HG02870 (cell line): ENCODE data around the gene NFIA.

ENCODE experiments used
- ATAC-seq: cut with Tn5 transposase; IDR thresholded peaks from one replicate; pipeline ENCODE4 v1.9.1; 2021; ENCODE audit warnings: mild to moderate bottlenecking, moderate library complexity; ENCODE audit not compliant: unreplicated experiment

The NFIA gene

GRCh38 chr1:61322008-61322744 is 239.8 kb downstream of the NFIA start:
- ATAC-seq: no peak

DNA sequence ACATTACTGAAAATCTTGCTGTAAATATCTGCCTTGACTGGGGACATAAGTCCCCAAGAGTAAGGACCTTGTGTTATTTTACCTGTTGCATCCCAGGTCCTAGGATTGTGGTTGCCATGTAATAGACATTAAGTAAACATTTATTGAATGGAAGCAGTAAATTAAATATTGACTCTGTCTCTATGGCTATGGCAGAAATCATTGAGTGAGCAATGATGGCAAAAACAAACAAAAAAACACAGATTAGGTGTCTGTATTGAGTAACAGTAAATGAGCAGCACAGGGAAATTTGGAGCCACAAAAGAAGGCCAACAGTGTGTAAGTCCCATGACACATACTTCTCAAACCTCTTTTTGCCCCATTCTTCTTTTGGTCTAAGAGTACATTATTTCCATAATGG is 240.4 kb downstream of the NFIA start:
- no peak for ATAC-seq

DNA sequence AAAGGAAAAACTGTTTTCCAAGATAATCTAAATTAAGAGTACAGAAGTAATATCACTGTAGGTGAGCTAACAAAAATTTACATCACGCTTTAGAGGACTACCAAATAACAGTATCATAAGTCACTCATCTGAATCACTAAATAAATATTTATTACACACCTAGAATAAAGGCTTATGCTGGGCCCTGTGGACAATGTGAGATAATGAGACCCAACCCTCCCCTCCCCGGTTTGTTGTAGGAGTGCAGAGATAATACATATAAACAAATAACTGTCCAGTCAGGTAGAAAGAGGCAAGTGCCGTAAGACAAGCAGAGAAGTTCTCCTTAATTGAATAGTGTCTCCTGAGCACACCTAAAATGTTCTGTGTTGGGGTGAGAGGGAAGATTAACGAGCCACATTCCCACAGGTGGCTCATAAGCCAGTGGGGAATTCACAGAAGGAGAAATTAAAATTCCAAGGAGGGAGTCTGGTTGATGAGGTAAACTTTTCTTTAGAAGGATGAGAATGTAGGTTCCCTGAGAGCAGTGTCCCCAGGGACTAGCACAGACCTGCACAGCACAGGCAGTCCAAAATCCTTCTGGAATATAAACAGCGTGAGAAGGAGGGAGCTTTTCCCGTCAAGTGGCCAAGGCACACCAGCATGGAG is 241.4 kb downstream of the NFIA start:
- ATAC-seq: no peak

GRCh38 chr1:61326713-61327112 is 244.4 kb downstream of the NFIA start:
- no peak for ATAC-seq

GRCh38 chr1:61327436-61327835 is 245.1 kb downstream of the NFIA start:
- ATAC-seq: no peak

- ATAC-seq: no peak
These were observed 247.2 kb downstream of the NFIA start for GRCh38 chr1:61329556-61329955.

DNA sequence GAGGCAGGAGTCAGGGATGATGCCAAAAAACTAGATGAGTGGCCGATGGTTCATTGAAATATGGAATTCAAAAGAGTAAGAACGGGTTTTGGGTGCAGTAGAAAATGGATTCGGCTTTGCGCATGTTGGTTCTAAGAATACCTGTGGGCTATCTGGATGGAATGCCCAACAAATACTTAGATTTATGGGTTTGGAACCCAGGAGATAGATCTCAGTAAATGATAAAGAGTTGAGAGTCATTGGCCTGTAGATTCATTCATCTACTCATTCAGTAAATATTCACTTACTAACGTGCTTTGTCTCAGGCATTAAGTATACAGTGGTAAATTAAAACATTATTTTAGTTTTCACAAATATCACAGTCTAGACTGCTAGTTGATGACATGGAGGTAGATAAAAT is 247.7 kb downstream of the NFIA start:
- ATAC-seq: no peak

DNA sequence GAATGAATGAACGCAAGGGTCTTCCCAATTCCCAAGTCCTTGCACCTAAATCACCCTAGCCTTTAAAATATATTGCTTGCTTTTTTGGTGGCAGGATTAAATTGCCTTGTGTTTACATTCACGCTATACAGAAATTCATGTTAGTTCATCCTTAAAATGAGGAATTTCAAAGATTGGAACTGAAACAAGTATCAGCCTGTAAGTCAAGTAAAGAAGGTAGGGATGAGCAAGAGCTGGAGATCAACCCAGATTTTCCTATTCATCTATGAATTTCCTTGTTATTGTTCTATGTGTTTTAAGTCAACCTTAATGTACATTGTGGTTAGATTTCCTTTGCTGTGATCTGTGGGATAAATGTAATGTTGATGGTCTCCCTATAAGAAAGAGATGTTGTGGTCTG is 248.2 kb downstream of the NFIA start:
- no peak for ATAC-seq

- ATAC-seq: peak; percentile 98
These were observed 249.9 kb downstream of the NFIA start for GRCh38 chr1:61332196-61332753.

- no peak for ATAC-seq
These were observed 250.4 kb downstream of the NFIA start for GRCh38 chr1:61332796-61333195.

- ATAC-seq: no peak
These were observed 252.6 kb downstream of the NFIA start for GRCh38 chr1:61334718-61335589.

- ATAC-seq: no peak
These were observed 254.7 kb downstream of the NFIA start for GRCh38 chr1:61337037-61337436.

DNA sequence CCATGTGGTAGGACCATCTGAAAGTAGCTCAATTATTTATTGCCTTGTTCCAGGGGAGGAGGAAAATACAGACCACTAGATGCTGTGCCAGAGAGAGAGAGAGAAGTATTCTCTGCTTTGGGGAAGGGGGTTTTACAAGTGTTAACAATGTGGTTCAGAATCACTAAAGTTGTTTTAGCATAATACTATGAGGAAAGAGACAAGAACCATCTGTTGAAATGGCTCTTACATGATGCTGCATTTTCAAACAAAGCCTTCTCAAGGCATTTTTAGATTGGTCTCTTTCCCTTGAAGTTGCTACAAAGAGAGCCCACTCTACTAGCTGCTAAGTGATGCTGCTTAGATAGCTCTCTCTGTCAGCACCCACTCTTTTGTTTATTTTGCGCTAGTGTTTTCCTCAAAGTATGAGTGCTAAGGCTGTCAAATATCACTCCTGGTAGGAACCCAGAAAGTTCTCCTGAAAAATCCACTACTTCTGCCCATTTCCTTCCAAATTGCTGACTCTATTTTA is 255.1 kb downstream of the NFIA start:
- no peak for ATAC-seq

GRCh38 chr1:61337981-61338848 is 255.9 kb downstream of the NFIA start:
- ATAC-seq: no peak

- no peak for ATAC-seq
These were observed 256.5 kb downstream of the NFIA start for GRCh38 chr1:61338899-61339298.

DNA sequence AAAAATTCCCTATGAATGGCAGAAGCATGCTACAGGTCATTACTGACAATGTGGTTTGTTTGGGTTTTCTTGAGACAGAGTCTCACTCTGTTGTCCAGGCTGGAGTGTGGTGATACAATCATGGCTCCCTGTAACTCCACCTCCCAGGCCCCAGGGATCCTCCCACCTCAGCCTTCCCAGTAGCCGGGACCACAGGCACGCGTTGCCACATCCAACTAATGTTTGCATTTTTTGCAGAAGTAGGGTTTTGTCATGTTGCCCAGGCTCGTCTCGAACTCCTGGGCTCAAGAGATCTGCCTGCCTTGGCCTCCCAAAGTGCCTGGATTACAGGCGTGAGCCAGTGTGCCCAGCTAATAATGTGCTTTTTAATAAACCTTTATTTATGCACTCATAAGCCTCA is 259.1 kb downstream of the NFIA start:
- ATAC-seq: no peak

GRCh38 chr1:61343734-61344420 is 261.5 kb downstream of the NFIA start:
- ATAC-seq: no peak

- no peak for ATAC-seq
These were observed 262.3 kb downstream of the NFIA start for GRCh38 chr1:61344696-61345095.

DNA sequence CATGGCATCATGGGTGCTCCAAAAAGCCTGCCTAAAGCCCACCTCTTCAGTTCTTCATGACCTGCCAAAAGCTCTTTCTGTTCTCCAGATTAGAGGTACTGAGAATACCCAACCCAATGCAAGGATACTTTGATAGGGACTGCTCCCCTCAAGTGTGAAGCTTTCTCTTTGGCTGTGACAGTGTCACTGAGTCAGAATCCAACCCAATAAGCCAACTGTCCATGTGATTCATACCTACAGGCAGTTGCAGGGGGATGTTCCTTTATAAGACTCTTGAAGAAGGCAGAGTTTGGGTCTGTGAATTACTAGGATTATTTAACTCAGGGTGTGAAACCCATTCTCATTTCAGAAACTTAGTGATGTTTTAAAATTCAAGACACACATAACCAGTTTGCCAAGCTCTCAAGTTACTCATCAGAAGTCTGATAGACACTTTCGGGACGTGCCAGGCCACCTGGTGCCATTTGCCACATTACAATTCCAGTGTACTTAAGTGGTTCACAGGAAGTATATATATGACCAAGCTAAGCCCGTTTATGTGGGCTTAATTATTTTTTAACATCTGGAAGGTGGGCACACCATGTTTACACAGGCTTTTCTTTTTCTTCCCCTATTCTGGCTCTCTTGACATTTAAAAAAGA is 265.8 kb downstream of the NFIA start:
- no peak for ATAC-seq
